ENCODE measurements around the gene FAM81A.
"Not testable (repeated sequence)": the region's sequence is repeated elsewhere in the genome, so short reads cannot be mapped to it uniquely, and the experiment has no call there.

- TF ChIP-seq CTCF (optimal IDR thresholded peaks at IDR 0.05 in 1 of 3, IDR thresholded peaks at IDR 0.05 in 1 of 3, conservative IDR thresholded peaks at IDR 0.05 in 1 of 3; ENCODE audit: extremely low read depth in 1 of 3, insufficient read depth in 2 of 3, low read length in 3 of 3); EZH2 (IDR thresholded peaks at IDR 0.05; ENCODE audit: low read length): not testable (repeated sequence)
These were observed 51.5 kb downstream of the FAM81A start for GRCh38 chr15:59489485-59489884.
